Stomach (tissue), 4 donors: ENCODE results near the gene EWSR1.

ENCODE experiments used
- CTCF ChIP-seq, 7 experiments: fragments of 450-650 bp in 4 of 7; fragments of 200-600 bp in 3 of 7; sonication (generic) in 3 of 7; IDR thresholded peaks; one replicate each; pipeline ENCODE4 v1.5.1; 2016 to 2019; ENCODE audit warnings: antibody characterized with exemption in 7 of 7, control low read depth in 2 of 7, mild to moderate bottlenecking in 1 of 7
- POLR2A ChIP-seq, 4 donors: fragments of 450-650 bp; IDR thresholded peaks; one replicate each; pipeline ENCODE4 v1.6.1; 2016; ENCODE audit warnings: antibody characterized with exemption in 4 of 4, control low read depth in 2 of 4, mild to moderate bottlenecking in 1 of 4, moderate library complexity in 1 of 4
- POLR2AphosphoS5 ChIP-seq, 3 donors: sonication (generic); formaldehyde crosslinking; IDR thresholded peaks; one replicate each; pipeline ENCODE4 v1.6.1; 2016; ENCODE audit warnings: antibody characterized with exemption in 3 of 3

- TF ChIP-seq CTCF (IDR thresholded peaks at IDR 0.05) (no peak), POLR2A (IDR thresholded peaks at IDR 0.05) (no peak), POLR2AphosphoS5 (IDR thresholded peaks at IDR 0.05) (no peak)
Measured at GRCh38 chr22:29308148-29308790, 40.2 kb downstream of the EWSR1 start.
